IPS-NIHi7 (cell line): ENCODE measurements around the gene ATG5.
"Not testable (repeated sequence)": the region's sequence is repeated elsewhere in the genome, so short reads cannot be mapped to it uniquely, and the experiment has no call there.

Source experiments
- DNase-seq: peaks from one replicate; pipeline ENCODE4 v3.0.0; 2012; ENCODE audit warnings: mixed read lengths; ENCODE audit errors: extremely low spot score

Gene ATG5

GRCh38 chr6:106257195-106257594, 68.4 kb downstream of the ATG5 start:
- DNase-seq: no peak

GRCh38 chr6:106256201-106256968, 69.2 kb downstream of the ATG5 start:
- no peak for DNase-seq

DNA sequence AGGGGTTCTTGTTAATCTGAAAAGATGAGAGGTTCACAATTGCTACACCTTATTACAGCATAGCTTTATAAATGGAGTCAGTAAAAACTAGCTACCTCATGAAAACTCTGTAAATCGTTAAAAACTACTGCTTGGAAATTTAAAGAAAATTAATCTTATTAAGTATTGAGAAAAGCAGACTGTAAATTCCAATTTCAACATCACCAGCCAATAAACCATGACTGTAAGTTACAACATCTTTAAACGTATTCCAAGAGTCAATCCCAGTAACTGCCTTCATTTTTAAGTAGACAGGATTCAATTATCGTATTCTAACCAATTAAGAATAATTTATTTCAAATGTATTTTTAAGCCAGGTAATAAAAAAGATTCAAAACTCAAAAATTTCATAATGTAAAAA, 70.3 kb downstream of the ATG5 start:
- no peak for DNase-seq

DNA sequence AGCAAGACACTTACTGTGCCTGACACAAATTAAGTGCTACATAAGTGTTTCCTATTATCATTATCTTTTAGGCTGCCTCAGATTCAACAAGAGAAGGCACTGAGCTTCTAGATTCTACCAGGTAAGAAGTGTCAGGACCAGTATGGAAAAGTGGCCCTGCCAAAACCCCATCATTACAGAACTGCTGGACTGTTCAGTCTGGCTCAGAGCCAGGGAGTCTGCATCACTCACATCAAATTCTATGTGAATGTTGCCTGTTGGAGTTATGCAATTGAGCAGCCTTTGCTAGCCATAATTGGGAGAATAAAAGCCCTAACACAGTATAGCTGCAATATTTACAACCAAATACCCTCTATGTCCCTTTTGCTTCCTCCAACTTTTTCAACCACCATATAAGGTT, 70.9 kb downstream of the ATG5 start:
- DNase-seq: no peak

- DNase-seq: no peak
These were observed 71.8 kb downstream of the ATG5 start for GRCh38 chr6:106253731-106254130.

GRCh38 chr6:106253172-106253571, 72.4 kb downstream of the ATG5 start:
- DNase-seq: no peak

GRCh38 chr6:106252687-106253086, 72.9 kb downstream of the ATG5 start:
- no peak for DNase-seq

- DNase-seq: not testable (repeated sequence)
These were observed 73.9 kb downstream of the ATG5 start for GRCh38 chr6:106251531-106252255.

- DNase-seq: no peak
These were observed 74.6 kb downstream of the ATG5 start for GRCh38 chr6:106250953-106251352.

DNA sequence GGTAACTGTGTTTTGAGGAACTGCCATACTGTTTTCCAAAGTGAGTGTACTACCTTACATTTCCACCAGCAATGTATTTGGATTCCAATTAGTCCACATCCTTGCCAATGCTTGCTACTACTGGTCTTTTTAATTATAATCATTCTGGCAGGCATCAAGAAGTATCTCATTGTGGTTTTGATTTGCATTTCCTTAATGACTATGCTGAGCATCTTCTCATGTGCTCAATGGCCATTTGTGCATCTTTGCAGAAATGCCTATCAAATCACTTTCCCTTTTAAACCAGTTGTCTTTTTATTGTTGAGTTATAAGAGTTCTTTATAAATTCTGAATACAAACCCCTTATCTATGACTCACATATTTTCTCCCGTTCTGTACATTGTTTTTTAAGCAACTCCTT, 75.9 kb downstream of the ATG5 start:
- no peak for DNase-seq

- DNase-seq: no peak
These were observed 77.8 kb downstream of the ATG5 start for GRCh38 chr6:106247733-106248132.

- DNase-seq: no peak
These were observed 78.3 kb downstream of the ATG5 start for GRCh38 chr6:106247293-106247692.

DNA sequence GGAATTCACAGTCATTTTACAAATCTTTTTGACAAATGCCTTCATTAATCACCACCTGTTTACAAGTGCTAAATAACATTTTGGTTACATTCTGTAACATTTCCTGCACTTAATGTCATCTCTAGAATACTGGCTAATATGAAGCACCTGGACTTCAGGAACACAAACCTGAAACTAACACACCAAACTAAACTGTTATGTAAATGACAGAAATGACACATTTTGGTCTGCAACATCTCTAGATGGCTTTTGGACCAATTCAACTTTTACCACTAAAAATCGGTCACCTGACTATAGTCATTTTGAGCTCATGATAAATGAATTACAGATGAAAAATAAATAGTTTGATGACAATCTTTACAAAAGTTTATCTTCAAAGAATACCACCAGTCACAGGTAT, 80.6 kb downstream of the ATG5 start:
- no peak for DNase-seq

- no peak for DNase-seq
These were observed 81.0 kb downstream of the ATG5 start for GRCh38 chr6:106244521-106244920.

DNA sequence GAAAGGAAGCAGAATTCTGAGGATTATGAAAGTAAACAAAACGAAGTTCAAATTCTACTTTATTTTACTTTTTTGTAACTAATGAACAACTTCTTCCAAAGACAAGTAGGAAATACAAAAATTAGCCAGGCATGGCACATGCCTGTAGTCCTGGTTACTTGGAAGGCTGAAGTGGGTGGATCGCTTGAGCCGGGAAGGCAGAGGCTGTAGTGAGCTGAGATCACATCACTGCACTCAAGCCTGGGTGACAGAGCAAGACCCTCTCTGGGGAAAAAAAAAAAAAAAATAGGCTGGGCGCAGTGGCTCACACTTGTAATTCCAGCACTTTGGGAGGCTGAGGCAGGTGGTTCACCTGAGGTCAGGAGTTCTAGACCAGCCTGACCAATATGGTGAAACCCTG, 82.3 kb downstream of the ATG5 start:
- DNase-seq: no peak

DNA sequence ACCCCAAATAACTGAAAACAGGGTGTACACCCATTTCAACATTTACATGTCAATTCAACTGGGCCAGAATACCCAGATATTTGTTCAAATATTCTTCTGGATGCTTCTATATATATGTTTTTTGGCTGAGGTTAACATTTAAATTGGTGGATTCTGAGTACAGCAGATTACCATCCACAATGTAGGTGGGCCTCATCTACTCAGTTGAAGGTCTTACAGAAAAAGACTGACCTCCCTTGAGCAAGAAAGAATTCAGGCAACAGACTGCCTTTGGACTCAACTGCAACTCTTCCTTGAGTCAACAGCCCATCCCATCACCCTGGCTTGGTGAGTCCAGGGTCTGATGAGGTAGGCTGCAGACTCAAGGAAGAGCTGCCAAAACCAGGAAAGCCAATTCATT, 84.1 kb downstream of the ATG5 start:
- no peak for DNase-seq

DNA sequence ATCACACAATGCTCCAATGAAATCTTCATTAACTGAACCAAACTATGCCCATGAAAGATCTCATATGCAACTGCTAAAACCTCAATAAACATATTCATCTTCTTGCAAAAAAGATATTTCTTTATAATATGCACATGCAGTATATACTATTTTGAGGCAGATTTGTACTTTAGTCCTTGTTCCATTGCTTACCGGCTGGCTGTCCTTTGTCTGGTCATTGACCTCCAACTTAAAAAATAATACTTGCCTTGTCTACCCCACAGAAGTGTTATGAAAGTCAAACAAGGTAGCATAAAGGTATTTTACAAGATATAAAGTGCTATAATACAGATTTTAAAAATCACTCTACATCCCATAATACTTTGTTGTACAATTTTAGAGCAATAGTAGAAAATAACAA, 88.3 kb downstream of the ATG5 start:
- no peak for DNase-seq

DNA sequence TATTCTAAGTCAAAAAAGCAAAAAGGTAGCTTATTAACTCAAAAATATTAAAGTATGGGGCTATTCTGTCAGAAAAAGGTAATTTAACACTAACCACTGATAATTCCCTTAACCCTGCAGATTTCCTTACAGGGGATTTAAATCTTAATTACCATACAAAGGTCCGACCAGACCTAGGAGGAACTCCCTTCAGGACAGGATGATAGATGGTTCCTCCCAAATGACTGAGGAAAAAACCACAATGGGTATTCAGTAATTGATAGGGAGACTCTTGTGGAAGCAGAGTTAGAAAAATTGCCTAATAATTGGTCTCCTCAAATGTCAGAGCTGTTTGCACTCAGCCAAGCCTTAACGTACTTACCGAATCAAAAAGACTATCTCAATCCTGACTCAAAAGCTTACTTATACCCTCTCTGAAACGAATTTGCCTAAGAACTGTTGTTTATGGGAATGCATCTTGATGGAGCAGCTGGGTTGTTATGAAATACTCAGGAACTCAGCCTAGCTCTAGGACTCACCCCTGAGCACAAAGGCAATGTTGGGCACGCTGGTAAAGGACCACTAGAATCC, 95.6 kb downstream of the ATG5 start:
- not testable (repeated sequence) for DNase-seq

GRCh38 chr6:106227612-106228507, 97.7 kb downstream of the ATG5 start:
- DNase-seq: no peak

- DNase-seq: no peak
These were observed 98.9 kb downstream of the ATG5 start for GRCh38 chr6:106226676-106227075.

GRCh38 chr6:106225581-106225980, 100.0 kb downstream of the ATG5 start:
- DNase-seq: no peak
